ENCODE measurements around the gene SPINK6. TPM values are rescaled to one million over a fixed set of nuclear protein-coding genes. Genes with fewer than 3 reads are reported as not detected.

The SPINK6 gene
- total and polyA plus RNA-seq, 2 of the 4 experiments (the other 2 are of a cell fraction), result not detected

- ChIA-PET CTCF (interaction anchor here (0.6 kb wide), 1 partner anchor 182 kb away, joined by 4 read pairs; no protein-coding TSS in a partner anchor), POLR2A (ENCODE audit: unreplicated experiment) (interaction anchor here (0.6 kb wide), 1 partner anchor 162 kb away, joined by 5 read pairs; no protein-coding TSS in a partner anchor)
- Histone ChIP-seq H3K4me1 (ENCODE audit: control insufficient read depth, insufficient read depth, low read length) (no peaks in the 10 kb centered on the region), H3K9me1 (ENCODE audit: insufficient read depth, low read length) (no peaks in the 10 kb centered on the region), H3K4me3 (ENCODE audit: insufficient read depth, low read depth, low read length) (no peak overlapping the region), H2BK120ac (ENCODE audit: low read depth, low read length) (no peak overlapping the region), H2AFZ (replicated peaks; ENCODE audit: low read length, poor library complexity) (no peak overlapping the region), H2BK20ac (ENCODE audit: low read depth, low read length) (no peak overlapping the region), H3K9ac (ENCODE audit: low read depth, low read length) (no peak overlapping the region), H4K5ac (ENCODE audit: low read depth, low read length) (no peak overlapping the region), H3K9me3 (ENCODE audit: control insufficient read depth, insufficient read depth, low read length) (no peaks in the 10 kb centered on the region), H3K27ac (ENCODE audit: insufficient read depth, low read length) (no peak overlapping the region), H2AK9ac (replicated peaks; ENCODE audit: low read depth, low read length, poor library complexity) (no peak overlapping the region), H2BK15ac (ENCODE audit: low read depth, low read length) (no peak overlapping the region), H3K4ac (ENCODE audit: low read depth, low read length) (no peak overlapping the region), H3K23ac (ENCODE audit: low read depth, low read length) (no peak overlapping the region), H2BK5ac (ENCODE audit: low read depth, low read length, poor library complexity, severe bottlenecking) (no peak overlapping the region), H4K91ac (ENCODE audit: insufficient read depth, low read depth, low read length) (no peak overlapping the region), H2AK5ac (ENCODE audit: low read depth, low read length) (no peak overlapping the region), H3K56ac (ENCODE audit: extremely low read depth, insufficient read depth, low read length) (no peak overlapping the region), H3K14ac (replicated peaks; ENCODE audit: low read depth, low read length) (no peak overlapping the region), H4K8ac (ENCODE audit: low read depth in 2 of 2, low read length in 2 of 2) (no peak overlapping the region), H3K18ac (ENCODE audit: low read depth, low read length) (no peak overlapping the region), H4K20me1 (ENCODE audit: insufficient read depth, low read length) (no peaks in the 10 kb centered on the region), H3K36me3 (ENCODE audit: control insufficient read depth, insufficient read depth, low read length) (no peaks in the 10 kb centered on the region), H3K4me2 (ENCODE audit: low read depth, low read length) (no peak overlapping the region), H3K27me3 (ENCODE audit: control insufficient read depth, insufficient read depth, low read length) (no peaks in the 10 kb centered on the region), H3K79me1 (ENCODE audit: low read depth in 1 of 2, low read length in 2 of 2) (no peaks in the 10 kb centered on the region)
- dilution Hi-C loops (cut with HindIII; ENCODE audit: low sequenced_read_pairs, unreplicated experiment), result no loop called here
- in situ Hi-C loops (cut with MboI; ENCODE audit: low sequenced_read_pairs), result no loop called here
- WGBS, 2 experiments (ENCODE audit: extremely low coverage in 2 of 2, insufficient read length in 1 of 2), result no CpG with 5 or more reads among the region's 4 CpGs
- intact Hi-C loops (cut with micrococcal nuclease), result no loop called here
- no peak for TF ChIP-seq POLR2A (IDR thresholded peaks at IDR 0.05; ENCODE audit: low read depth, low read length)
- TF ChIP-seq NFE2L2 (IDR thresholded peaks at IDR 0.05; ENCODE audit: low read depth, low read length), result no peak
- TF ChIP-seq ELK1 (IDR thresholded peaks at IDR 0.05; ENCODE audit: borderline replicate concordance, low read depth, low read length), result no peak
- no peak for TF ChIP-seq RAD21 (IDR thresholded peaks at IDR 0.05; ENCODE audit: low read length)
- no peak for TF ChIP-seq BHLHE40 (IDR thresholded peaks at IDR 0.05; ENCODE audit: low read depth, low read length)
- TF ChIP-seq CTCF (conservative IDR thresholded peaks at IDR 0.05; ENCODE audit: low read depth, low read length), result no peak
- TF ChIP-seq CHD1 (IDR thresholded peaks at IDR 0.05; ENCODE audit: low read depth, low read length), result no peak
- TF ChIP-seq CEBPB (IDR thresholded peaks at IDR 0.05; ENCODE audit: low read depth, low read length), result no peak
- no peak for TF ChIP-seq MAFK (IDR thresholded peaks at IDR 0.05; ENCODE audit: low read depth, low read length)
- TF ChIP-seq SMC3 (IDR thresholded peaks at IDR 0.05; ENCODE audit: low read depth, low read length), result no peak
- TF ChIP-seq RCOR1 (IDR thresholded peaks at IDR 0.05; ENCODE audit: insufficient replicate concordance, low read length), result no peak
- no peak for TF ChIP-seq FOS (IDR thresholded peaks at IDR 0.05; ENCODE audit: low read depth, low read length)
- DNase-seq (no peak), ATAC-seq (ENCODE audit: low read depth) (no peak)
- no TSS peak for BruUV-seq (replicated peaks)
Measured at GRCh38 chr5:148237785-148238417, 35.1 kb downstream of the SPINK6 start.

Measured in IMR-90 (cell line).